ENCODE results near the gene TMEM39A.

TMEM39A gene

DNA sequence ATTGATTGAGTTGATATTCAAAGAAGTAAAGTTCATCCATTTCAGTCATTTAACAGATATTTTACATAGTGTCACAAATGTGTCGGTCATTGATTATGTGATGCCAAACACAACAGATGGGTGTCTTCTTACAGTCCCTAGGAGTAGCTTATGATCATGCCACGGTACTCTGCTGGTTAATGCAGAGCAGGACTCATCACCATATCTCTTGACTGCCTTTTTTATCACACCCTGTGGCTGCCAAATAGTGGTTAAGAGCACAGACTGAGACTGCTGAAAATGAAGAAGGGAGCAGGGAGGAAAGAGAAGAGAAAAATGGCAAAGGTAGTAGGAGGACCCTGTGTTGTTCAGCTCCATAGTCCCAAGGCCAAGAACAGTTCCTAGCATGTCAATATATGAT is 22.1 kb upstream of the TMEM39A start:
- DNase-seq (ENCODE audit: low read depth), result no peak
- TF ChIP-seq, protein P1, sequence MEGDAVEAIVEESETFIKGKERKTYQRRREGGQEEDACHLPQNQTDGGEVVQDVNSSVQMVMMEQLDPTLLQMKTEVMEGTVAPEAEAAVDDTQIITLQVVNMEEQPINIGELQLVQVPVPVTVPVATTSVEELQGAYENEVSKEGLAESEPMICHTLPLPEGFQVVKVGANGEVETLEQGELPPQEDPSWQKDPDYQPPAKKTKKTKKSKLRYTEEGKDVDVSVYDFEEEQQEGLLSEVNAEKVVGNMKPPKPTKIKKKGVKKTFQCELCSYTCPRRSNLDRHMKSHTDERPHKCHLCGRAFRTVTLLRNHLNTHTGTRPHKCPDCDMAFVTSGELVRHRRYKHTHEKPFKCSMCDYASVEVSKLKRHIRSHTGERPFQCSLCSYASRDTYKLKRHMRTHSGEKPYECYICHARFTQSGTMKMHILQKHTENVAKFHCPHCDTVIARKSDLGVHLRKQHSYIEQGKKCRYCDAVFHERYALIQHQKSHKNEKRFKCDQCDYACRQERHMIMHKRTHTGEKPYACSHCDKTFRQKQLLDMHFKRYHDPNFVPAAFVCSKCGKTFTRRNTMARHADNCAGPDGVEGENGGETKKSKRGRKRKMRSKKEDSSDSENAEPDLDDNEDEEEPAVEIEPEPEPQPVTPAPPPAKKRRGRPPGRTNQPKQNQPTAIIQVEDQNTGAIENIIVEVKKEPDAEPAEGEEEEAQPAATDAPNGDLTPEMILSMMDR (conservative IDR thresholded peaks at IDR 0.05; ENCODE audit: low read depth, low read length), result no peak
- no peak overlapping the region for H3K4me3 ChIP-seq (ENCODE audit: low read length)

DNA sequence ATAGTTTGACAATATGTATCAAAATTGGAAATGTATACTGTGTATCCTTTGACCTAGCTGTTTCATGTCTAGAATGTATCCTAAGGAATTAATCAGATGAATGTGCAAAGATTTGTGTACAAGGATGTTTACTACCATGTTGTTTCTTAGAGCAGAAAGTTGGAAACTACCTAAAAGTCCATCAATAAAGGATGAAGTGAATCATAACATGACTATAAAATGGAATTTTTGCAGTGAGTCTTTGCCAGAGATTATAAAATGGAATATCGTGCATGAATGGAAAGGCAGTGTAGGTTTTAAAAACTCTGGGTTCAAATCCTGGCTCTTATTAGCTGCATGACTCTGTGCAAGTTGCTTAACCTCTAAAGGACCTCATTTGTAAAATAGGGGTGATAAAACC is 19.7 kb upstream of the TMEM39A start:
- TF ChIP-seq, protein P1 (conservative IDR thresholded peaks at IDR 0.05; ENCODE audit: low read depth, low read length), result no peak
- no peak overlapping the region for H3K4me3 ChIP-seq (ENCODE audit: low read length)
- no peak for DNase-seq (ENCODE audit: low read depth)

DNA sequence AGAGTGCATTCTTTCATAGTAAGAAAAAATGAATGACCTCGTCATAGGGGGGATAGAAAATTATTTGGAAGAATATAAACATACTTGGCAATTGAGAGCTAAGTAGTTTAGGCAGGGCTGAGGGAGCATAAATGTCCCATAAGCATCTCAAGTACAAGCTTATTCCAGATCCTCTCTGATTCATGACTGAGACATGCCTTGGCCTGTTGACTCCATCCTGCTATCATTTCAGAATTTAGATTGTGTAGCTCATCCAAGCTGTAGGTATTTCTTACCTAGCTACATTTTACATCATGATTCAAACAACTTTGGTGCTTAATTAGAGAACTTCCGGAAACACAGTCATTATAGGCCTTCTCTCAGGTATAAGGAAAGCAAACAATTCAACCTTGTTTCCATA is 17.7 kb upstream of the TMEM39A start:
- TF ChIP-seq, protein P1 (conservative IDR thresholded peaks at IDR 0.05; ENCODE audit: low read depth, low read length), result no peak
- H3K4me3 ChIP-seq (ENCODE audit: low read length), result no peak overlapping the region
- no peak for DNase-seq (ENCODE audit: low read depth)

DNA sequence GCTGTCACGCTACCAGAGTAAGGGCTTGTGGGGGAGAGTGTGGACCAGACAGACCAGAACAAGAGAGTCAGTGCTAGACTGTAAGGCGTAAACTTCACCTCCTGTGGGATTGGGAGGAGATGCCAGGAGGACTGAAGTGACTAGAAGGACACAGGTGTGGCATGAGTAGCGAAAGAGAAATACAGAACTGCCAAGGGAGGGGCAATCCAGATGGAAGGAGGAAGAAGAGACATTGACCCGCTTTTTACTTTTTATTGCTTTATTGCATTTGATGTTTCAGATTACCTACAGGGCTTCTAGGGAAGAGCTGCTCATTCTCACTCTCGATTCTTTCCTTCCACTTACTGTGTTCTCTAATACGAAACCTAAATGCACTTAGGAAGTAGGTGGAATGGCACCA is 7.5 kb upstream of the TMEM39A start:
- DNase-seq (ENCODE audit: low read depth), result no peak
- TF ChIP-seq, protein P1 (conservative IDR thresholded peaks at IDR 0.05; ENCODE audit: low read depth, low read length), result no peak
- H3K4me3 ChIP-seq (ENCODE audit: low read length), result no peak overlapping the region

DNA sequence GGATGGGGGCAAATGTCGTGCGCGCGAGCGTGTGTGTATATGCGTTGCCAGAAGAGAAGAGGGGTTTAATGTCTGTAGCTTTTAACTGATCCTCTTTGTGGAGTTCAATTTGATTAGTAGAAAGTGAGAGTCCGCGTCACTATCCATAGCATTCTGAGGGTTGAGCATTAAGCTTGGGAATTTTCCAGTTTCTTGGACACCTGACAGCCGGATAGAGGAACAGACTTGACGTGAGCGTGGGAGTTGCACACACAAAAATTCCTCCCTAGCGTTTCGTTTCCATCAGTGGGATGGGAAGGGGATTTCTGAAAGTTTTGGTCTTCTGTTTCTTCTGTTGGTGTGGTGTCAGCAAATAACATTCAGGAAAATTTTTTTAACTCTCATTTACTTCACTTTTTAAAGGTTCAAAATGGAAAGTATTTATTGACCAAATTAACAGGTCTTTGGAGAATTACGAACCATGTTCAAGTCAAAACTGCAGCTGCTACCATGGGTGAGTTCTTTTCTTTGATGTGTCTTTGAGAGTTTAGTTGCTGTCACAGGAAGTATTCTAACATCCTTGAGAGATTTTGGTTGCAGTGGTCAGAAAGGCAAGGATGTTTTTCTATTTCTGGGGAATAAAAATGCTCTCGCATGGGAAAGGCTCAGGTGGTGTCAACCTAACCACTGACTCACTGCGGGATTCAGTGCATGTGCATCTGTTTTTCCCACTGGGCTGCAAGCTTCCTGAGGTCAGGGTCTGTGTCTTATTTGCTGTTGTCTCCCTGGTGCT is 6.2 kb upstream of the TMEM39A start:
- TF ChIP-seq, protein P1 (conservative IDR thresholded peaks at IDR 0.05; ENCODE audit: low read depth, low read length), result no peak
- DNase-seq (ENCODE audit: low read depth), result no peak
- peak overlapping the region; percentile 93 for H3K4me3 ChIP-seq (ENCODE audit: low read length)

DNA sequence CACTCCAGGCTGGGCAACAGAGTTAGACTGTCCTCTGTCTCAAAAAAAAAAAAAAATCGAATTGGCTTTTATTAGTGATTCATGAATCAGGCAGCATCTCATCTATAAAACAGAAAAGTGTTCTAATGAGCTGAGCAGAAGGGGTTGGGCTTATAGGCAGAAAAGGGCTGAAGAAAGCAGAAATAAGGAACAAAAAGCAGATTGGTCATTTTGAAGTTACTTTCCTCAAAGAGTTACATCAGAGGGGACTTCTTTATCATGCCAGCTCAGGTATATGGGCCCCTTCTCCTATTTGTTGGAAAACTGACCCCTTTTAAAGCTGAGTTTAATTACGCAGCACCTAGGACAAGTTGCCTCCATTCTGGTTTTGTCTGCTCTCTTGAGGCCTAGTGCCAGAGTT is 4.6 kb upstream of the TMEM39A start:
- DNase-seq (ENCODE audit: low read depth), result no peak
- TF ChIP-seq, protein P1 (conservative IDR thresholded peaks at IDR 0.05; ENCODE audit: low read depth, low read length), result no peak
- no peak overlapping the region for H3K4me3 ChIP-seq (ENCODE audit: low read length)

DNA sequence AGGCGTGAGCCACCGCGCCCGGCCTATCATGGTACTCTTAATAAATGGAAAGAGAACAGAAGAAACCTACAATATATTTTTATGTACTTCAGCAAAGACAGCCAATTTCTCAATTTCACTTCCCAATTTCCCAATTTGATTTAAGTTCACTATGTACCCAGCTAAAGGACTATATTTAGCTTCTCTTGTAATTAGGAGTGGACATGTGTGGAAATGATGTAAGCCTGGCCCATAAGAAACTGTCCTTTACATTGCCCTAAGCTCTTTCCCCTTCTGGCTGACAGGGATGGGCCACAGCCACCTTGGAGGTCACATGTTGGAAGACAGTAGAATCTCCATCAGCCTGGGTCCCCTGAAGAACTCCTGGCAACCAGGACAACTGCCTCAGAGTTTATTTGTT is 6.2 kb downstream of the TMEM39A start:
- TF ChIP-seq, protein P1 (conservative IDR thresholded peaks at IDR 0.05; ENCODE audit: low read depth, low read length), result no peak
- DNase-seq (ENCODE audit: low read depth), result no peak
- no peak overlapping the region for H3K4me3 ChIP-seq (ENCODE audit: low read length)

Data from retinal pigment epithelial cell (primary cell).